ENCODE results near the gene CLEC2D. TPM values are rescaled to one million over a fixed set of nuclear protein-coding genes. Genes with fewer than 3 reads are reported as not detected.
"Not testable (repeated sequence)": the region's sequence is repeated elsewhere in the genome, so short reads cannot be mapped to it uniquely, and the experiment has no call there.

Gene CLEC2D
- total RNA-seq, 1 donor from 2014 or later: 12.9 TPM

DNA sequence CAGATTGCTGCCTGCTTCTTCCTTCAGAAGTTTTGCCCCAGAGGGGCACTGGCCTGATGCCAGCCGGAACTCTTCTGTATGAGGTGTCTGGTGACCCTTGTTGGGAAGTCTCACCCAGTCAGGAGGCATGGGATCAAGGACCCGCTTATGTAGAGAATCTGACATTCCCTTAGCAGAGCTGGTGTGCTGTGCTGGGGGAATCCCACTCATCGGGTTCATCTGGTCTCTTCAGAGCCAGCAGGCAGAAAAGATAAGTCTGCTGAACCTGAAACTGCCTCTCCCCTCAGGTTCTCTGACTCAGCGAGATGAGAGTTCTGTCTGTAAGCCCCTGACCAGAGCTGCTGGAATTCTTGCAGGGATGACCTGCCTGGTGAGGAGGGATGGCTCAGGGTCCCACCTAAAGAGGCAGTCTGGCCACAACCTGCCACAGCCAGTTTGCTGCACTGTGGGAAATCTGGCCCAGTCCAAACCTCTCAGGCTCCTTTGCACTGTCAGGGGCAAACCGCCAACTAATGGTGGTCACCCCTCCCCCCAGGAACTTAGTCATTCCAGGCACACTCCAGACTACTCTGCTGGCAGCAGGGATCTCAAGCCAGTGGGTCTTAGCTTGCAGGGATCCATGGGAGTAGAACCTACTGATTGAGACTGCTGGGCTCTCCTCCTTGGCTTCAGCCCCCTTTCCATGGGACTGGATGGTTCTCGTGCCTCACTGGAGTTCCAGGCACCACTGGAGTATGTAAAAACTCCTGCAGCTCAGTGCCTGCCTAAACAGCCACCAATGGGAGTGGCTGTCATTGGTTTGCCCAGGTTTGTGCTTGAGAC is 4.1 kb downstream of the CLEC2D start:
- intact Hi-C loops (cut with DNase I): no loop called here

DNA sequence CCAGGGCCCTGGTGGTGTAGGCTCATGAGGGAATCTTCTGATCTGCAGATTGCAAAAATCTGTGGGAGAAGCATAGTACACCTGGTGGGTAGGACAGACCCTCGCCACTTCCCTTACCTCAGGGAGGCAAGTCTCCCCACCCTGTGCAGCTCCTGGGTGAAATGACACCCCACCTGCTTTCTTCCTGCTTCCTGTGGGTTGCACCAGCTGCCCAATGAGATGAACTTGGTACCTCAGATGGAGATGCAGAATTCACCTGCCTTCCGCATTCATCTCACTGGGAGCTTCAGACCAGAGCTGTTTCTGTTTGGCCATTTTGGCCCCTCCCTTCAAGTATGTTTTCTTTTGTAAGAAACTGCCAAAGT is 4.7 kb downstream of the CLEC2D start:
- H3K4me1 ChIP-seq: peaks cover 8% of the 10 kb centered on the region
- intact Hi-C loops (cut with DNase I): no loop called here
- H3K27ac ChIP-seq: no peak overlapping the region
- ATAC-seq: peak; percentile 25
- TF ChIP-seq, protein P1, sequence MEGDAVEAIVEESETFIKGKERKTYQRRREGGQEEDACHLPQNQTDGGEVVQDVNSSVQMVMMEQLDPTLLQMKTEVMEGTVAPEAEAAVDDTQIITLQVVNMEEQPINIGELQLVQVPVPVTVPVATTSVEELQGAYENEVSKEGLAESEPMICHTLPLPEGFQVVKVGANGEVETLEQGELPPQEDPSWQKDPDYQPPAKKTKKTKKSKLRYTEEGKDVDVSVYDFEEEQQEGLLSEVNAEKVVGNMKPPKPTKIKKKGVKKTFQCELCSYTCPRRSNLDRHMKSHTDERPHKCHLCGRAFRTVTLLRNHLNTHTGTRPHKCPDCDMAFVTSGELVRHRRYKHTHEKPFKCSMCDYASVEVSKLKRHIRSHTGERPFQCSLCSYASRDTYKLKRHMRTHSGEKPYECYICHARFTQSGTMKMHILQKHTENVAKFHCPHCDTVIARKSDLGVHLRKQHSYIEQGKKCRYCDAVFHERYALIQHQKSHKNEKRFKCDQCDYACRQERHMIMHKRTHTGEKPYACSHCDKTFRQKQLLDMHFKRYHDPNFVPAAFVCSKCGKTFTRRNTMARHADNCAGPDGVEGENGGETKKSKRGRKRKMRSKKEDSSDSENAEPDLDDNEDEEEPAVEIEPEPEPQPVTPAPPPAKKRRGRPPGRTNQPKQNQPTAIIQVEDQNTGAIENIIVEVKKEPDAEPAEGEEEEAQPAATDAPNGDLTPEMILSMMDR (IDR thresholded peaks at IDR 0.05): no peak
- H3K36me3 ChIP-seq: no peaks in the 10 kb centered on the region
- no peaks in the 10 kb centered on the region for H3K27me3 ChIP-seq
- no peak overlapping the region for H3K4me3 ChIP-seq
- H3K9me3 ChIP-seq: no peaks in the 10 kb centered on the region
- DNase-seq: no peak

More for the DNA sequence above, 4.1 kb downstream of the CLEC2D start:
- Histone ChIP-seq H3K4me3 (no peak overlapping the region), H3K27me3 (no peaks in the 10 kb centered on the region), H3K4me1 (peaks cover 8% of the 10 kb centered on the region), H3K36me3 (no peaks in the 10 kb centered on the region), H3K27ac (no peak overlapping the region), H3K9me3 (no peaks in the 10 kb centered on the region)
- ATAC-seq (peak; percentile 89), DNase-seq (peak; percentile 75)
- TF ChIP-seq, protein P1 (IDR thresholded peaks at IDR 0.05): no peak

DNA sequence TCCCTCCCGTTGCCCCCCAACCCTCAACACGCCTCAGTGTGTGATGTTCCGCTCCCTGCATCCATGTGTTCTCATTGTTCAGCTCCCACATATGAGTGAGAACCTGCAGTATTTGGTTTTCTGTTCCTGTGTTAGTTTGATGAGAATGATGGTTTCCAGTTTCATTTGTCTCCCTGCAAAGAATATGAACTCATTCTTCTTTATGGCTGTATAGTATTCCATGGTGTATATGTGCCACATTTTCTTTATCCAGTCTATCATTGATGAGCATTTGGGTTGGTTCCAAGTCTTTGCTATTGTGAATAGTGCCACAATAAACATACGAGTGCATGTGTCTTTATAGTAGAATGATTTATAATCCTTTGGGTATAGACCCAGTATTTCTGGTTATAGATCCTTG is 13.0 kb downstream of the CLEC2D start:
- H3K4me3 ChIP-seq; H3K27ac ChIP-seq; H3K4me1 ChIP-seq; H3K9me3 ChIP-seq; ATAC-seq; intact Hi-C loops (cut with DNase I); H3K27me3 ChIP-seq; H3K36me3 ChIP-seq; DNase-seq: not testable (repeated sequence)

DNA sequence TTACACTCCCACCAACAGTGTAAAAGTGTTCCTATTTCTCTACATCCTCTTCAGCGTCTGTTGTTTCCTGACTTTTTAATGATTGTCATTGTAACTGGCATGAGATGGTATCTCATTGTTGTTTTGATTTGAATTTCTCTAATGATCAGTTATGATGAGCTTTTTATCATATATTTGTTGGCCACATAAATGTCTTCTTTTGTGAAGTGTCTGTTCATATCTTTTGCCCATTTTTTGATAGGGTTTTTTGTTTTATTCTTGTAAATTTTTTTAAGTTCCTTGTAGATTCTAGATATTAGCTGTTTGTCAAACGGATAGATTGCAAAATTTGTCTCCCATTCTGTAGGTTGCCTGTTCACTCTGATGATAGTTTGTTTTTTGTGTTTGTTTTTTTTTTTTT is 13.4 kb downstream of the CLEC2D start:
- H3K27me3 ChIP-seq; H3K4me3 ChIP-seq; H3K27ac ChIP-seq; ATAC-seq; DNase-seq; H3K36me3 ChIP-seq; H3K9me3 ChIP-seq; intact Hi-C loops (cut with DNase I); H3K4me1 ChIP-seq: not testable (repeated sequence)

DNA sequence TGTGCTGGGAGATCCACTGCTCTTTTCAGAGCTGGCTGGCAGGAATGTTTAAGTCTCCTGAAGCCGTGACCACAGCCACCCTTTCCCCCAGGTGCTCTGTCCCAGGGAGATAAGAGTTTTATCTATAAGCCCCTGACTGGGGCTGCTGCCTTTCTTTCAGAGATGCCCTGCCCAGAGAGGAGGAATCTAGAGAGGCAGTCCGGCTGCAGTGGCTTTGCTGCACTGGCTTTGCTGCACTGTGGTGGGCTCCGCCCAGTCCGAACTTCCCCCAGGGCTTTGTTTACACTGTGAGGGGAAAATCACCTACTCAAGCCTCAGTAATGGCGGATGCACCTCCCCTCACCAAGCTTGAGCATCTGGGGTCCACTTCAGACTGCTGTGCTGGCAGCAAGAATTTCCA is 15.9 kb downstream of the CLEC2D start:
- ATAC-seq; H3K27me3 ChIP-seq; intact Hi-C loops (cut with DNase I); H3K4me1 ChIP-seq; H3K27ac ChIP-seq; H3K4me3 ChIP-seq; H3K9me3 ChIP-seq; DNase-seq: not testable (repeated sequence)
- peaks cover 21% of the 10 kb centered on the region for H3K36me3 ChIP-seq

DNA sequence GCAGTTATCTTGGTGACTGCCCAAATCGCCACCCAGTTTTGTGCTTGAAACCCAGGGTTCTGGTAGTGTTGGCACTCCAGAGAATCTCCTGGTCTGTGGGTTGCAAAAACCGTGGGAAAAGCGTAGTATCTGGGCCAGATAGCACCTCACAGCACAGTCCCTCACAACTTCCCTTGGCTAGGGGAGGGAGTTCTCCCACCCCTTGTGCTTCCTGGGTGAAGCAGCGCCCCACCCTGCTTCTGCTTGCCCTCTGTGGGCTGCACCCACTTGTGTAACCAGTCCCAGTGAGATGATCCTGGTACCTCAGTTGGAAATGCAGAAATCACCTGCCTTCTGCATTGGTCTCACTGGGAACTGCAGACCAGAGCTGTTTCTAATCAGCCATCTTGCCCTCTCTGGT is 16.4 kb downstream of the CLEC2D start:
- H3K27me3 ChIP-seq: no peaks in the 10 kb centered on the region
- H3K9me3 ChIP-seq: no peaks in the 10 kb centered on the region
- TF ChIP-seq, protein P1 (IDR thresholded peaks at IDR 0.05): no peak
- peaks cover 23% of the 10 kb centered on the region for H3K36me3 ChIP-seq
- H3K4me1 ChIP-seq: no peaks in the 10 kb centered on the region
- DNase-seq: no peak
- no peak for ATAC-seq
- intact Hi-C loops (cut with DNase I): no loop called here
- no peak overlapping the region for H3K4me3 ChIP-seq
- no peak overlapping the region for H3K27ac ChIP-seq

DNA sequence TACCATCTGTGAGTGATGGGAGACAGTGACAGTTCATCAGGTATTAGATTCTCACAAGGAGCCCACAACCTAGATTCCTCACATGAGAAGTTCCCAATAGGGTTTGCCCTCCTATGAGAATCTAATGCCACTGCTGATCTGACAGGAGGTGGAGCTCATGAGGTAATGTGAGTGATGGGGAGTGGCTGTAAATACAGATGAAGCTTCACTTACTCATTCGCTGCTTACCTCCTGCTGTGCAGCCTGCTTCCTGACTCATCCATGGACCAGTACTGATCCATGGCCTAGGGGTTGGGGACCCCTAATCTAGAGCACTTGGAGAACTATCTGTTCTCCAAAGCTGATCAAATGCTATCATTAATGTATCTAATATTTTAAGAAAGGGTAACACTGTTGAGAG is 17.7 kb downstream of the CLEC2D start:
- Histone ChIP-seq H3K27ac (no peak overlapping the region), H3K4me1 (no peaks in the 10 kb centered on the region), H3K4me3 (no peak overlapping the region), H3K36me3 (peaks cover 18% of the 10 kb centered on the region), H3K9me3 (no peaks in the 10 kb centered on the region), H3K27me3 (no peaks in the 10 kb centered on the region)
- TF ChIP-seq, protein P1 (IDR thresholded peaks at IDR 0.05): no peak
- intact Hi-C loops (cut with DNase I): no loop called here
- ATAC-seq (no peak), DNase-seq (no peak)

Data from upper lobe of right lung (tissue), 1 donor.